IMR-90 (cell line): ENCODE data around the gene DOHH. TPM values are rescaled to one million over a fixed set of nuclear protein-coding genes. Genes with fewer than 3 reads are reported as not detected.

ENCODE experiments used
- ATAC-seq: fragments of 200-7000 bp; cut with Tn5 transposase; 2 replicates; pipeline ENCODE4 v1.9.1; 2020; ENCODE audit warnings: low read depth, mild to moderate bottlenecking, moderate library complexity
- BruUV-seq: library from RNA; stranded (reverse); fragments of 400-500 nt; replicated peaks from 2 replicates; lab custom pipeline; 2021; lab: Mats Ljungman, UMichigan
- CTCF ChIA-PET: fragments of 300-600 bp; formaldehyde crosslinking; extraction: SDS; loops from one replicate; lab custom pipeline; 2021; ENCODE audit warnings: antibody characterized with exemption; lab: Yijun Ruan, JAX
- POLR2A ChIA-PET: fragments of 300-600 bp; sonication (Branson Sonifier 250); formaldehyde crosslinking; loops from one replicate; lab custom pipeline; 2022; ENCODE audit warnings: antibody characterized with exemption; ENCODE audit not compliant: unreplicated experiment; lab: Charles Lee
- DNase-seq: peaks from one replicate; pipeline ENCODE4 v3.0.0; 2013
- H2AFZ ChIP-seq: replicated peaks from 2 replicates; pipeline ENCODE3; 2013; ENCODE audit warnings: low read length, mild to moderate bottlenecking; ENCODE audit not compliant: poor library complexity
- H2AK5ac ChIP-seq: 2 replicates; pipeline ENCODE4 v1.6.1; 2013; ENCODE audit warnings: low read depth, low read length, inconsistent platforms
- H2AK9ac ChIP-seq: replicated peaks from 2 replicates; pipeline ENCODE3; 2013; ENCODE audit warnings: mild to moderate bottlenecking, low read depth, low read length, moderate library complexity; ENCODE audit not compliant: poor library complexity
- H2BK120ac ChIP-seq: 2 replicates; pipeline ENCODE4 v1.6.1; 2013; ENCODE audit warnings: low read depth, low read length, inconsistent platforms
- H2BK15ac ChIP-seq: 3 replicates; pipeline ENCODE4 v1.6.1; 2013; ENCODE audit warnings: low read depth, low read length, inconsistent platforms
- H2BK20ac ChIP-seq: 2 replicates; pipeline ENCODE4 v1.6.1; 2013; ENCODE audit warnings: low read depth, mild to moderate bottlenecking, inconsistent platforms, low read length, moderate library complexity
- H2BK5ac ChIP-seq: 2 replicates; pipeline ENCODE4 v1.6.1; 2013; ENCODE audit warnings: mild to moderate bottlenecking, low read depth, low read length, inconsistent platforms; ENCODE audit not compliant: poor library complexity, severe bottlenecking
- H3K14ac ChIP-seq: replicated peaks from 2 replicates; pipeline ENCODE4 v1.6.1; 2013; ENCODE audit warnings: low read depth, low read length, inconsistent platforms
- H3K18ac ChIP-seq: 2 replicates; pipeline ENCODE4 v1.6.1; 2013; ENCODE audit warnings: low read depth, low read length, control low read depth
- H3K23ac ChIP-seq: 2 replicates; pipeline ENCODE4 v1.6.1; 2013; ENCODE audit warnings: low read depth, low read length, inconsistent platforms
- H3K27ac ChIP-seq: 2 replicates; pipeline ENCODE4 v1.5.1; 2013; ENCODE audit warnings: mild to moderate bottlenecking, control low read depth, low read length; ENCODE audit not compliant: insufficient read depth
- H3K27me3 ChIP-seq: 2 replicates; pipeline ENCODE4 v1.6.1; 2013; ENCODE audit warnings: low read length; ENCODE audit not compliant: control insufficient read depth, insufficient read depth
- H3K36me3 ChIP-seq: 2 replicates; pipeline ENCODE4 v1.6.1; 2013; ENCODE audit warnings: low read length, mixed read lengths; ENCODE audit not compliant: control insufficient read depth, insufficient read depth
- H3K4ac ChIP-seq: 2 replicates; pipeline ENCODE4 v1.6.1; 2013; ENCODE audit warnings: low read depth, low read length, inconsistent platforms
- H3K4me1 ChIP-seq: 2 replicates; pipeline ENCODE4 v1.6.1; 2013; ENCODE audit warnings: low read length, mixed read lengths; ENCODE audit not compliant: control insufficient read depth, insufficient read depth
- H3K4me2 ChIP-seq: 2 replicates; pipeline ENCODE4 v1.6.1; 2013; ENCODE audit warnings: low read depth, mild to moderate bottlenecking, control low read depth, low read length, moderate library complexity
- H3K4me3 ChIP-seq: 2 replicates; pipeline ENCODE4 v1.5.1; 2013; ENCODE audit warnings: low read depth, mild to moderate bottlenecking, control low read depth, low read length, moderate library complexity; ENCODE audit not compliant: insufficient read depth
- H3K56ac ChIP-seq: 2 replicates; pipeline ENCODE4 v1.6.1; 2013; ENCODE audit warnings: low read length, inconsistent platforms; ENCODE audit not compliant: insufficient read depth; ENCODE audit errors: extremely low read depth
- H3K79me1 ChIP-seq, 2 experiments: 2 replicates each; pipeline ENCODE4 v1.6.1; 2013; ENCODE audit warnings: low read length in 2 of 2, inconsistent platforms in 1 of 2, low read depth in 1 of 2
- H3K9ac ChIP-seq: 2 replicates; pipeline ENCODE4 v1.6.1; 2013; ENCODE audit warnings: low read depth, low read length, control low read depth
- H3K9me1 ChIP-seq: 2 replicates; pipeline ENCODE4 v1.6.1; 2013; ENCODE audit warnings: low read length, inconsistent platforms; ENCODE audit not compliant: insufficient read depth
- H3K9me3 ChIP-seq: 2 replicates; pipeline ENCODE4 v1.6.1; 2013; ENCODE audit warnings: low read length; ENCODE audit not compliant: control insufficient read depth, insufficient read depth
- H4K20me1 ChIP-seq: 2 replicates; pipeline ENCODE4 v1.6.1; 2013; ENCODE audit warnings: low read length, inconsistent platforms; ENCODE audit not compliant: insufficient read depth
- H4K5ac ChIP-seq: 2 replicates; pipeline ENCODE4 v1.6.1; 2013; ENCODE audit warnings: mild to moderate bottlenecking, low read depth, low read length, control low read depth
- H4K8ac ChIP-seq, 2 experiments: 2 replicates each; pipeline ENCODE4 v1.6.1; 2013; ENCODE audit warnings: low read depth in 2 of 2, low read length in 2 of 2, control low read depth in 1 of 2, inconsistent platforms in 1 of 2
- H4K91ac ChIP-seq: 2 replicates; pipeline ENCODE4 v1.6.1; 2013; ENCODE audit warnings: low read depth, low read length, inconsistent platforms; ENCODE audit not compliant: insufficient read depth
- BHLHE40 ChIP-seq: fragments of 150-350 bp; IDR thresholded peaks from 2 replicates; pipeline ENCODE4 v1.6.1; 2016; ENCODE audit warnings: mild to moderate bottlenecking, low read depth, low read length
- CEBPB ChIP-seq: IDR thresholded peaks from 2 replicates; pipeline ENCODE4 v1.6.1; 2012; ENCODE audit warnings: low read depth, low read length, improper control_type of control experiment
- CHD1 ChIP-seq: IDR thresholded peaks from 2 replicates; pipeline ENCODE4 v1.6.1; 2012; ENCODE audit warnings: low read depth, low read length, improper control_type of control experiment
- FOS ChIP-seq: fragments of 150-350 bp; IDR thresholded peaks from 2 replicates; pipeline ENCODE4 v1.6.1; 2016; ENCODE audit warnings: low read depth, low read length
- MAFK ChIP-seq: IDR thresholded peaks from 2 replicates; pipeline ENCODE4 v1.6.1; 2012; ENCODE audit warnings: low read depth, low read length, improper control_type of control experiment
- MAZ ChIP-seq: IDR thresholded peaks from 2 replicates; pipeline ENCODE4 v1.6.1; 2012; ENCODE audit warnings: low read depth, mild to moderate bottlenecking, low read length, improper control_type of control experiment, moderate library complexity, borderline replicate concordance
- MXI1 ChIP-seq: IDR thresholded peaks from 2 replicates; pipeline ENCODE4 v1.6.1; 2012; ENCODE audit warnings: low read depth, mild to moderate bottlenecking, low read length, moderate library complexity, borderline replicate concordance
- NFE2L2 ChIP-seq: fragments of 150-350 bp; IDR thresholded peaks from 2 replicates; pipeline ENCODE4 v1.6.1; 2016; ENCODE audit warnings: low read depth, mild to moderate bottlenecking, low read length
- POLR2A ChIP-seq: IDR thresholded peaks from 2 replicates; pipeline ENCODE4 v1.6.1; 2012; ENCODE audit warnings: mild to moderate bottlenecking, low read depth, low read length
- RAD21 ChIP-seq: IDR thresholded peaks from 2 replicates; pipeline ENCODE4 v1.6.1; 2012; ENCODE audit warnings: low read length, improper control_type of control experiment
- RCOR1 ChIP-seq: IDR thresholded peaks from 2 replicates; pipeline ENCODE4 v1.6.1; 2012; ENCODE audit warnings: mild to moderate bottlenecking, low read length, improper control_type of control experiment; ENCODE audit not compliant: insufficient replicate concordance
- RFX5 ChIP-seq: IDR thresholded peaks from 2 replicates; pipeline ENCODE4 v1.8.0; 2012; ENCODE audit warnings: low read depth, mild to moderate bottlenecking, low read length, moderate library complexity
- WGBS, 2 experiments: methylation state at CpG; one replicate each; pipeline versions ENCODE4 v1.1.5 to v1.1.7; 2013; ENCODE audit warnings: missing lambda C conversion rate in 2 of 2; ENCODE audit not compliant: insufficient read length in 1 of 2; ENCODE audit errors: extremely low coverage in 2 of 2; 5-methylcytosine and 5-hydroxymethylcytosine counted together
- dilution Hi-C: fragments of 300-500 bp; cut with HindIII; formaldehyde crosslinking; loops from one replicate; pipeline ENCODE4 v1.14.3; 2018; ENCODE audit warnings: low sequenced_read_pairs; ENCODE audit not compliant: unreplicated experiment
- in situ Hi-C: fragments of 300-500 bp; cut with MboI; formaldehyde crosslinking; loops from 3 replicates; pipeline ENCODE4 v1.14.3; 2019; ENCODE audit warnings: low sequenced_read_pairs, inconsistent platforms, mixed read lengths
- intact Hi-C: fragments of 100-400 bp; cut with micrococcal nuclease; formaldehyde crosslinking; loops from 2 replicates; pipeline ENCODE4 v1.10.0; 2022
- polyA plus RNA-seq, 3 experiments: library from polyadenylated mRNA; depleted of rRNA; stranded (reverse); fragments of >200 nt; gene quantifications; 2 replicates each; pipeline ENCODE4 v1.2.3, GENCODE V29; 2012; ENCODE audit warnings: low replicate concordance in 1 of 3
- total RNA-seq: library from RNA; depleted of rRNA; stranded (reverse); fragments of >200 nt; gene quantifications from 2 replicates; pipeline ENCODE4 v1.2.3, GENCODE V29; 2012
- TF ChIP-seq, protein P1 (sequence below): fragments of 150-350 bp; IDR thresholded peaks from 2 replicates; pipeline ENCODE4 v1.6.1; 2016; ENCODE audit warnings: low read depth, mild to moderate bottlenecking, low read length, moderate library complexity, borderline replicate concordance
- TF ChIP-seq, protein P2 (sequence below): conservative IDR thresholded peaks from 2 replicates; pipeline ENCODE4 v1.5.1; 2012; ENCODE audit warnings: mild to moderate bottlenecking, low read depth, low read length, improper control_type of control experiment

The DOHH gene
- total and polyA plus RNA-seq, 2 of the 4 experiments (the other 2 are of a cell fraction): 3.2 to 9.2 TPM

DNA sequence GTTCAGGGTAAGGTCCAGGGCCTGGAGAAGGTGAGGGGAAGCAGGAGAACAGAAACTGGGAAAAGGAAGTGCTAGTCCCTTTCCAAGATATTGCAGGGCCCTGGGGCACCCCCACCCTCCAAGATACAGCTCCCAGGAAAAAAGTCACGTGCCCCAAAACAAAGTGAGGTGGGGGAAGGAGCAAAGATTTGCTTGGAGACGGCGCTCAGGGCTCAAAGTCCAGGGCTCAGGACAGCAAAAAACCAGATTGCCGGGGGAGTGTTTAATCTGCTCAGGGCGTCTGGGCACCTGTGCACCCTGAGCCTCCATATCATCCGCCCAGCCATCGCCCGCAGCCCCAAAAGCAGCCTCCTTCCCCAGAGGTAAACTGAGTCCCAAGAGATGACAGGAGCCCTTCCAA is 26.5 kb downstream of the DOHH start:
- H3K9ac ChIP-seq: no peak overlapping the region
- H2AK9ac ChIP-seq: no peak overlapping the region
- intact Hi-C loops (loop anchor here (5.0 kb wide), 1 partner anchor 167 kb away; no protein-coding TSS in a partner anchor), dilution Hi-C loops (no loop called here), in situ Hi-C loops (loop anchor here (5.0 kb wide), 1 partner anchor 147 kb away; no protein-coding TSS in a partner anchor)
- H2BK15ac ChIP-seq: no peak overlapping the region
- H3K9me1 ChIP-seq: no peaks in the 10 kb centered on the region
- no peak for ATAC-seq
- no TSS peak for BruUV-seq
- DNase-seq: no peak
- POLR2A ChIA-PET: no interaction called here
- no peak overlapping the region for H3K23ac ChIP-seq
- no peak overlapping the region for H3K56ac ChIP-seq
- no peak overlapping the region for H2AK5ac ChIP-seq
- no peak overlapping the region for H4K91ac ChIP-seq
- H3K27ac ChIP-seq: no peak overlapping the region
- TF ChIP-seq MAZ (no peak), FOS (no peak), POLR2A (no peak), CEBPB (no peak), RCOR1 (no peak), RFX5 (no peak), RAD21 (no peak), BHLHE40 (no peak), MAFK (no peak), NFE2L2 (no peak), MXI1 (no peak), CHD1 (no peak)
- TF ChIP-seq, protein P1, sequence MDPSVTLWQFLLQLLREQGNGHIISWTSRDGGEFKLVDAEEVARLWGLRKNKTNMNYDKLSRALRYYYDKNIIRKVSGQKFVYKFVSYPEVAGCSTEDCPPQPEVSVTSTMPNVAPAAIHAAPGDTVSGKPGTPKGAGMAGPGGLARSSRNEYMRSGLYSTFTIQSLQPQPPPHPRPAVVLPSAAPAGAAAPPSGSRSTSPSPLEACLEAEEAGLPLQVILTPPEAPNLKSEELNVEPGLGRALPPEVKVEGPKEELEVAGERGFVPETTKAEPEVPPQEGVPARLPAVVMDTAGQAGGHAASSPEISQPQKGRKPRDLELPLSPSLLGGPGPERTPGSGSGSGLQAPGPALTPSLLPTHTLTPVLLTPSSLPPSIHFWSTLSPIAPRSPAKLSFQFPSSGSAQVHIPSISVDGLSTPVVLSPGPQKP: no peak
- TF ChIP-seq, protein P2, sequence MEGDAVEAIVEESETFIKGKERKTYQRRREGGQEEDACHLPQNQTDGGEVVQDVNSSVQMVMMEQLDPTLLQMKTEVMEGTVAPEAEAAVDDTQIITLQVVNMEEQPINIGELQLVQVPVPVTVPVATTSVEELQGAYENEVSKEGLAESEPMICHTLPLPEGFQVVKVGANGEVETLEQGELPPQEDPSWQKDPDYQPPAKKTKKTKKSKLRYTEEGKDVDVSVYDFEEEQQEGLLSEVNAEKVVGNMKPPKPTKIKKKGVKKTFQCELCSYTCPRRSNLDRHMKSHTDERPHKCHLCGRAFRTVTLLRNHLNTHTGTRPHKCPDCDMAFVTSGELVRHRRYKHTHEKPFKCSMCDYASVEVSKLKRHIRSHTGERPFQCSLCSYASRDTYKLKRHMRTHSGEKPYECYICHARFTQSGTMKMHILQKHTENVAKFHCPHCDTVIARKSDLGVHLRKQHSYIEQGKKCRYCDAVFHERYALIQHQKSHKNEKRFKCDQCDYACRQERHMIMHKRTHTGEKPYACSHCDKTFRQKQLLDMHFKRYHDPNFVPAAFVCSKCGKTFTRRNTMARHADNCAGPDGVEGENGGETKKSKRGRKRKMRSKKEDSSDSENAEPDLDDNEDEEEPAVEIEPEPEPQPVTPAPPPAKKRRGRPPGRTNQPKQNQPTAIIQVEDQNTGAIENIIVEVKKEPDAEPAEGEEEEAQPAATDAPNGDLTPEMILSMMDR: no peak
- H3K4me2 ChIP-seq: no peak overlapping the region
- no peak overlapping the region for H4K5ac ChIP-seq
- H3K14ac ChIP-seq: no peak overlapping the region
- no peak overlapping the region for H2AFZ ChIP-seq
- no peak overlapping the region for H3K4me3 ChIP-seq
- H4K20me1 ChIP-seq: peaks cover 4% of the 10 kb centered on the region
- WGBS, 2 experiments: no CpG with 5 or more reads among the region's 8 CpGs
- CTCF ChIA-PET: no interaction called here
- H3K4ac ChIP-seq: no peak overlapping the region
- H3K9me3 ChIP-seq: no peaks in the 10 kb centered on the region; the same call in 1 of the 2 replicates
- no peaks in the 10 kb centered on the region for H3K4me1 ChIP-seq
- no peak overlapping the region for H3K18ac ChIP-seq
- no peaks in the 10 kb centered on the region for H3K36me3 ChIP-seq
- H2BK120ac ChIP-seq: no peak overlapping the region
- H3K27me3 ChIP-seq: peaks cover 16% of the 10 kb centered on the region
- no peaks in the 10 kb centered on the region; a peak in 1 of 4 replicates for H3K79me1 ChIP-seq
- H2BK5ac ChIP-seq: no peak overlapping the region
- H2BK20ac ChIP-seq: no peak overlapping the region
- no peak overlapping the region for H4K8ac ChIP-seq
